GM12875 (cell line): ENCODE measurements around the gene PRKCSH.
A peak's percentile ranks its signal among the peaks of the same experiment; 100 is the strongest.

Experiments
- H3K4me3 ChIP-seq: one replicate; pipeline ENCODE4 v1.5.1; 2011; ENCODE audit warnings: low read depth, low read length, control low read depth
- TF ChIP-seq, protein P1 (sequence below): IDR thresholded peaks from 2 replicates; pipeline ENCODE4 v1.5.1; 2011; ENCODE audit warnings: low read depth, mild to moderate bottlenecking, control low read depth, inconsistent platforms, low read length, moderate library complexity, borderline replicate concordance; ENCODE audit not compliant: insufficient read depth

Gene PRKCSH

GRCh38 chr19:11435833-11436313 lies 438 bp downstream of the PRKCSH start:
- TF ChIP-seq, protein P1, sequence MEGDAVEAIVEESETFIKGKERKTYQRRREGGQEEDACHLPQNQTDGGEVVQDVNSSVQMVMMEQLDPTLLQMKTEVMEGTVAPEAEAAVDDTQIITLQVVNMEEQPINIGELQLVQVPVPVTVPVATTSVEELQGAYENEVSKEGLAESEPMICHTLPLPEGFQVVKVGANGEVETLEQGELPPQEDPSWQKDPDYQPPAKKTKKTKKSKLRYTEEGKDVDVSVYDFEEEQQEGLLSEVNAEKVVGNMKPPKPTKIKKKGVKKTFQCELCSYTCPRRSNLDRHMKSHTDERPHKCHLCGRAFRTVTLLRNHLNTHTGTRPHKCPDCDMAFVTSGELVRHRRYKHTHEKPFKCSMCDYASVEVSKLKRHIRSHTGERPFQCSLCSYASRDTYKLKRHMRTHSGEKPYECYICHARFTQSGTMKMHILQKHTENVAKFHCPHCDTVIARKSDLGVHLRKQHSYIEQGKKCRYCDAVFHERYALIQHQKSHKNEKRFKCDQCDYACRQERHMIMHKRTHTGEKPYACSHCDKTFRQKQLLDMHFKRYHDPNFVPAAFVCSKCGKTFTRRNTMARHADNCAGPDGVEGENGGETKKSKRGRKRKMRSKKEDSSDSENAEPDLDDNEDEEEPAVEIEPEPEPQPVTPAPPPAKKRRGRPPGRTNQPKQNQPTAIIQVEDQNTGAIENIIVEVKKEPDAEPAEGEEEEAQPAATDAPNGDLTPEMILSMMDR, result no peak
- H3K4me3 ChIP-seq, result peak overlapping the region; percentile 96

GRCh38 chr19:11437955-11438354 lies 2.5 kb downstream of the PRKCSH start:
- H3K4me3 ChIP-seq, result no peak overlapping the region
- TF ChIP-seq, protein P1, result no peak

DNA sequence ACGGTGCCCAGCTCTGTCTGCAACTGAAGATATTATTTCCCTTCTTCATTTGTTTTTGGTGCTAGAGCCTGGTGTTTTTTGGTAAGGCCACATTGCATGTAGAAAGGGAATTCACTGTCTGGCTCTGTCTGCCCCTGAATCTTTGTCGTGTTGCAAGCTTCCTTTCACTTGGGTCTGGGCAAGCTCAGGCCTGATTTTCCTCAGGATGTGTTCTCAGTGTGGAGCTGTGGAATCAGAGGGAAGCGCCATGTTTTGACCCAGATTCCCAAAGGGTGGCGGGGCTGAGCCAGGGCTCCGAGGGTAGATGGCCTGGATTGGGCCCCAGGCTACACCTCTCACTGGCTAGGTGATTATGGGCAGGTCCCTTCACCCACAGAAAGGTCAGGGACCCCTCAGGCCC lies 8.6 kb downstream of the PRKCSH start:
- H3K4me3 ChIP-seq, result no peak overlapping the region
- TF ChIP-seq, protein P1, result no peak

DNA sequence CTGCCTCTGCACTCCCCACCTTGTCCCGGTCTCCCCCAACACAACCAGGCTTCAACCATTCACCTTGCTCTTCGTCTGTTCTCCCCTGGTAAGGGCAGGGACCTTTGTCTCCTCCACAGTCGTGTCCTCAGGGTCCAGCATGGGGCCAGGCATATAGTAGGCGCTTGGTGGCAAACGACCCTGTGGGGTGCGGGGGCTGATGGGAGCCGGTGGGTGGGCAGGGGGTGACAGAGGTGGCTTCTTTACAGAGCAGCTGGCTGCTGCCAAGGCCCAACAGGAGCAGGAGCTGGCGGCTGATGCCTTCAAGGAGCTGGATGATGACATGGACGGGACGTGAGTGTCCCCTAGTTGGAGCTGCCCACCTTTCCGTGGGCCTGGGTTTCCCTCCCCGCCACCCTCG lies 9.7 kb downstream of the PRKCSH start:
- TF ChIP-seq, protein P1, result no peak
- H3K4me3 ChIP-seq, result no peak overlapping the region

- TF ChIP-seq, protein P1, result no peak
- no peak overlapping the region for H3K4me3 ChIP-seq
Observed at GRCh38 chr19:11446271-11446651, 10.8 kb downstream of the PRKCSH start.

GRCh38 chr19:11446652-11447301 lies 11.3 kb downstream of the PRKCSH start:
- H3K4me3 ChIP-seq, result no peak overlapping the region
- TF ChIP-seq, protein P1, result peak; percentile 77
